Islet precursor cell (in vitro differentiated cells): Measurements from ENCODE around the gene FAM78A.
"Not testable (repeated sequence)": the region's sequence is repeated elsewhere in the genome, so short reads cannot be mapped to it uniquely, and the experiment has no call there.

Experiments used
- DNase-seq: peaks from one replicate; pipeline ENCODE4 v3.0.0-alpha.2; 2018

FAM78A gene

GRCh38 chr9:131236761-131237160 lies 39.5 kb downstream of the FAM78A start:
- no peak for DNase-seq

GRCh38 chr9:131236161-131236560 lies 40.1 kb downstream of the FAM78A start:
- DNase-seq: no peak

GRCh38 chr9:131235480-131235851 lies 40.8 kb downstream of the FAM78A start:
- DNase-seq: no peak

- no peak for DNase-seq
Measured at GRCh38 chr9:131234799-131235479, 41.4 kb downstream of the FAM78A start.

GRCh38 chr9:131233995-131234394 lies 42.3 kb downstream of the FAM78A start:
- DNase-seq: no peak

GRCh38 chr9:131233556-131233955 lies 42.8 kb downstream of the FAM78A start:
- no peak for DNase-seq

GRCh38 chr9:131228988-131229387 lies 47.3 kb downstream of the FAM78A start:
- DNase-seq: no peak

- DNase-seq: no peak
Measured at GRCh38 chr9:131227959-131228460, 48.3 kb downstream of the FAM78A start.

GRCh38 chr9:131227112-131227958 lies 49.0 kb downstream of the FAM78A start:
- no peak for DNase-seq

GRCh38 chr9:131226226-131226625 lies 50.1 kb downstream of the FAM78A start:
- no peak for DNase-seq

- no peak for DNase-seq
Measured at GRCh38 chr9:131222460-131222859, 53.9 kb downstream of the FAM78A start.

- DNase-seq: no peak
Measured at GRCh38 chr9:131220485-131220884, 55.8 kb downstream of the FAM78A start.

GRCh38 chr9:131218370-131218769 lies 57.9 kb downstream of the FAM78A start:
- no peak for DNase-seq

GRCh38 chr9:131217331-131218031 lies 58.8 kb downstream of the FAM78A start:
- DNase-seq: no peak

GRCh38 chr9:131216806-131217205 lies 59.5 kb downstream of the FAM78A start:
- no peak for DNase-seq

GRCh38 chr9:131214876-131215275 lies 61.4 kb downstream of the FAM78A start:
- DNase-seq: no peak

GRCh38 chr9:131214286-131214856 lies 61.9 kb downstream of the FAM78A start:
- no peak for DNase-seq

- not testable (repeated sequence) for DNase-seq
Measured at GRCh38 chr9:131211920-131212319, 64.4 kb downstream of the FAM78A start.
